Activated naive CD4-positive, alpha-beta T cell treated with anti-CD3 and anti-CD28 coated beads for 36 hours (primary cell): ENCODE data around the gene TP53BP2. TPM values are rescaled to one million over a fixed set of nuclear protein-coding genes. Genes with fewer than 3 reads are reported as not detected.

Experiments used
- CTCF ChIA-PET: fragments of 350-600 bp; sonication (Branson Sonifier 250); formaldehyde crosslinking; loops from one replicate; lab custom pipeline; 2021; ENCODE audit warnings: antibody characterized with exemption; lab: Charles Lee
- DNase-seq: peaks from one replicate; pipeline ENCODE4 v3.0.0-alpha.2; 2020
- H3K27ac Mint-ChIP-seq: one replicate; pipeline ENCODE4 v1.8.0; 2021; ENCODE audit warnings: mild to moderate bottlenecking, mixed read lengths
- H3K27me3 Mint-ChIP-seq: one replicate; pipeline ENCODE4 v1.8.0; 2021; ENCODE audit warnings: low read depth, mixed read lengths
- H3K36me3 Mint-ChIP-seq: one replicate; pipeline ENCODE4 v1.8.0; 2021; ENCODE audit warnings: low read depth, mixed read lengths
- H3K4me1 Mint-ChIP-seq: one replicate; pipeline ENCODE4 v1.8.0; 2021; ENCODE audit warnings: low read depth, mixed read lengths
- H3K4me3 Mint-ChIP-seq: one replicate; pipeline ENCODE4 v1.8.0; 2021; ENCODE audit warnings: mild to moderate bottlenecking, moderate library complexity, mixed read lengths
- H3K9me3 Mint-ChIP-seq: one replicate; pipeline ENCODE4 v1.8.0; 2021; ENCODE audit warnings: mixed read lengths
- intact Hi-C: fragments of 100-400 bp; cut with micrococcal nuclease; formaldehyde crosslinking; loops from one replicate; pipeline ENCODE4 v1.15.1; 2023
- total RNA-seq, 2 experiments: library from RNA; stranded (reverse); gene quantifications; one replicate each; pipeline ENCODE4 v1.2.3, GENCODE V29; 2021

Gene TP53BP2
- total RNA-seq, 2 experiments from 2014 or later = 40.8 to 44.2 TPM

DNA sequence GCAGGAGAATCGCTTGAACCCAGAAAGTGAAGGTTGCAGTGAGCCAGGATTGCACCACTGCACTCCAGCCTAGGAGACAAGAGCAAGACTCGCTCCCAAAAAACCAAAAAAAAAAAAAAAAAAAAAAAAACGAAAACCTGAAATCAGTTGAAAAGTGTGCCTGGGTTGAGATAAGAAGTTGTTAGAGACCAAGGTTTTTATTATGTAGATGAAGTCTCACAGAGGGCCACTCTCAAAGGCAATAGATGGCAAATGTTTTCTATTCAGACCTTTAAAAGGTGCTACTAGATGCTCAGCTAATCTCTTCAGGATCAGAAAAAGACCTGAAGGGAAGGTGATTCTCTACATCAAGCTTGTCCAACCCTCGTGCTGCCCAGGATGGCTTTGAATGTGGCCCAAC, 115.8 kb downstream of the TP53BP2 start:
- H3K27ac Mint-ChIP-seq = no peak overlapping the region
- no peaks in the 10 kb centered on the region for H3K27me3 Mint-ChIP-seq
- no peak overlapping the region for H3K4me3 Mint-ChIP-seq
- H3K36me3 Mint-ChIP-seq = peaks cover 6% of the 10 kb centered on the region
- intact Hi-C loops = loop anchor here (5.0 kb wide), 2 partner anchors 262 to 767 kb away; no protein-coding TSS in a partner anchor
- CTCF ChIA-PET = no interaction called here
- H3K9me3 Mint-ChIP-seq = no peaks in the 10 kb centered on the region
- no peak for DNase-seq
- H3K4me1 Mint-ChIP-seq = peaks cover 37% of the 10 kb centered on the region

Other genes starting within 250 kb of the TP53BP2 start
- gene CAPN8, start 180.2 kb downstream of the TP53BP2 start, total RNA-seq = not detected
- gene CAPN2, start 133.4 kb downstream of the TP53BP2 start, total RNA-seq = 10 to 100 TPM; 17.0 to 19.5 TPM